Mesenchymal stem cell (in vitro differentiated cells and primary cell): Measurements from ENCODE around the gene FBRSL1.

ENCODE experiments used
- DNase-seq: peaks from one replicate; pipeline ENCODE4 v3.0.0-alpha.2; 2013
- H2AFZ ChIP-seq: one replicate; pipeline ENCODE4 v1.6.1; 2013; ENCODE audit warnings: low read depth, mild to moderate bottlenecking, control low read depth, inconsistent platforms, low read length, moderate library complexity
- H2AK5ac ChIP-seq: 2 replicates; pipeline ENCODE4 v1.6.1; 2013; ENCODE audit warnings: low read length, moderate library complexity, mild to moderate bottlenecking, inconsistent platforms; ENCODE audit not compliant: severe bottlenecking
- H2BK120ac ChIP-seq: one replicate; pipeline ENCODE4 v1.6.1; 2013; ENCODE audit warnings: low read depth, mild to moderate bottlenecking, inconsistent platforms, low read length, moderate library complexity
- H2BK12ac ChIP-seq, 2 experiments: one replicate each; pipeline ENCODE4 v1.6.1; 2013; ENCODE audit warnings: inconsistent platforms in 2 of 2, low read length in 2 of 2, mild to moderate bottlenecking in 2 of 2, moderate library complexity in 2 of 2, control low read depth in 1 of 2
- H2BK15ac ChIP-seq: one replicate; pipeline ENCODE4 v1.6.1; 2013; ENCODE audit warnings: mild to moderate bottlenecking, low read depth, inconsistent platforms; ENCODE audit not compliant: poor library complexity, severe bottlenecking
- H2BK5ac ChIP-seq: 2 replicates; pipeline ENCODE4 v1.6.1; 2013; ENCODE audit warnings: low read depth, mild to moderate bottlenecking, low read length, control low read depth, inconsistent platforms; ENCODE audit not compliant: poor library complexity, severe bottlenecking
- H3K14ac ChIP-seq, 2 experiments: one replicate each; pipeline ENCODE4 v1.6.1; 2013; ENCODE audit warnings: inconsistent platforms in 2 of 2, low read length in 2 of 2, control low read depth in 1 of 2, mild to moderate bottlenecking in 1 of 2, moderate library complexity in 1 of 2
- H3K18ac ChIP-seq, 2 experiments: one replicate each; pipeline ENCODE4 v1.6.1; 2013; ENCODE audit warnings: inconsistent platforms in 2 of 2, low read length in 2 of 2, control low read depth in 1 of 2, low read depth in 1 of 2, mild to moderate bottlenecking in 1 of 2
- H3K23ac ChIP-seq, 2 experiments: one replicate each; pipeline ENCODE4 v1.6.1; 2013; ENCODE audit warnings: inconsistent platforms in 2 of 2, low read length in 2 of 2, mild to moderate bottlenecking in 2 of 2, moderate library complexity in 2 of 2, control low read depth in 1 of 2
- H3K27ac ChIP-seq: 2 replicates; pipeline ENCODE4 v1.5.1; 2013; ENCODE audit warnings: mild to moderate bottlenecking, moderate library complexity, low read length, control low read depth, inconsistent platforms; ENCODE audit not compliant: poor library complexity, severe bottlenecking
- H3K27me3 ChIP-seq, 2 experiments: 2 replicates each; pipeline versions ENCODE4 v1.6.1 to v1.7.0; 2013; ENCODE audit warnings: low read length in 2 of 2, mild to moderate bottlenecking in 2 of 2, moderate library complexity in 2 of 2, control low read depth in 1 of 2, inconsistent platforms in 1 of 2; ENCODE audit not compliant: control insufficient read depth in 1 of 2, insufficient read depth in 1 of 2
- H3K36me3 ChIP-seq, 2 experiments: 2 replicates each; pipeline versions ENCODE4 v1.6.1 to v1.7.0; 2013; ENCODE audit warnings: low read length in 2 of 2, control low read depth in 1 of 2, inconsistent platforms in 1 of 2, low read depth in 1 of 2, mild to moderate bottlenecking in 1 of 2; ENCODE audit not compliant: insufficient read depth in 2 of 2, control insufficient read depth in 1 of 2
- H3K4ac ChIP-seq, 2 experiments: one replicate each; pipeline ENCODE4 v1.6.1; 2013; ENCODE audit warnings: inconsistent platforms in 2 of 2, low read length in 2 of 2, mild to moderate bottlenecking in 2 of 2, moderate library complexity in 2 of 2, control low read depth in 1 of 2, low read depth in 1 of 2
- H3K4me1 ChIP-seq: 2 replicates; pipeline ENCODE4 v1.6.1; 2013; ENCODE audit warnings: low read depth, low read length, control low read depth; ENCODE audit not compliant: control insufficient read depth, insufficient read depth
- H3K4me2 ChIP-seq: 2 replicates; pipeline ENCODE4 v1.6.1; 2013; ENCODE audit warnings: low read length, mild to moderate bottlenecking, inconsistent platforms; ENCODE audit not compliant: poor library complexity, severe bottlenecking
- H3K4me3 ChIP-seq, 2 experiments: 2 replicates each; pipeline versions ENCODE4 v1.5.1 to v1.7.0; 2013; ENCODE audit warnings: low read length in 2 of 2, mild to moderate bottlenecking in 2 of 2, control low read depth in 1 of 2, low read depth in 1 of 2; ENCODE audit not compliant: insufficient read depth in 1 of 2
- H3K79me1 ChIP-seq: replicated peaks from 2 replicates; pipeline ENCODE4 v1.6.1; 2013; ENCODE audit warnings: mild to moderate bottlenecking, control low read depth, low read length, inconsistent platforms; ENCODE audit not compliant: poor library complexity, severe bottlenecking
- H3K9ac ChIP-seq: 2 replicates; pipeline ENCODE4 v1.7.0; 2013; ENCODE audit warnings: mild to moderate bottlenecking, low read length, moderate library complexity
- H3K9me3 ChIP-seq: 2 replicates; pipeline ENCODE4 v1.7.0; 2013; ENCODE audit warnings: mild to moderate bottlenecking, low read length; ENCODE audit not compliant: control insufficient read depth
- H4K8ac ChIP-seq: one replicate; pipeline ENCODE4 v1.6.1; 2013; ENCODE audit warnings: inconsistent platforms, mild to moderate bottlenecking, low read length, moderate library complexity
- H4K91ac ChIP-seq: one replicate; pipeline ENCODE4 v1.6.1; 2013; ENCODE audit warnings: mild to moderate bottlenecking, low read length, inconsistent platforms
- WGBS: methylation state at CpG from one replicate; pipeline ENCODE4 v1.1.7; 2013; ENCODE audit warnings: mixed read lengths; 5-methylcytosine and 5-hydroxymethylcytosine counted together

Gene FBRSL1

GRCh38 chr12:132492951-132493350, 3.0 kb downstream of the FBRSL1 start:
- Histone ChIP-seq H3K23ac (no peak overlapping the region), H3K4me1 (peaks cover 64% of the 10 kb centered on the region), H3K4me2 (peak overlapping the region; percentile 8), H2AFZ (no peak overlapping the region), H2BK5ac (no peak overlapping the region), H3K14ac (no peak overlapping the region), H3K79me1 (peaks cover 21% of the 10 kb centered on the region), H3K9me3 (no peaks in the 10 kb centered on the region), H2BK15ac (no peak overlapping the region), H3K18ac (no peak overlapping the region), H3K4ac (no peak overlapping the region), H2AK5ac (no peak overlapping the region), H2BK120ac (no peak overlapping the region), H3K36me3 (peaks cover 0 to 28% of the 10 kb centered on the region in 2 experiments), H4K8ac (no peak overlapping the region), H3K9ac (no peak overlapping the region), H3K4me3 (no peak overlapping the region), H2BK12ac (no peak overlapping the region), H3K27ac (no peak overlapping the region), H4K91ac (no peak overlapping the region), H3K27me3 (no peaks in the 10 kb centered on the region)
- WGBS = 95% methylated on average over 12 of the region's 12 CpGs
- no peak for DNase-seq

DNA sequence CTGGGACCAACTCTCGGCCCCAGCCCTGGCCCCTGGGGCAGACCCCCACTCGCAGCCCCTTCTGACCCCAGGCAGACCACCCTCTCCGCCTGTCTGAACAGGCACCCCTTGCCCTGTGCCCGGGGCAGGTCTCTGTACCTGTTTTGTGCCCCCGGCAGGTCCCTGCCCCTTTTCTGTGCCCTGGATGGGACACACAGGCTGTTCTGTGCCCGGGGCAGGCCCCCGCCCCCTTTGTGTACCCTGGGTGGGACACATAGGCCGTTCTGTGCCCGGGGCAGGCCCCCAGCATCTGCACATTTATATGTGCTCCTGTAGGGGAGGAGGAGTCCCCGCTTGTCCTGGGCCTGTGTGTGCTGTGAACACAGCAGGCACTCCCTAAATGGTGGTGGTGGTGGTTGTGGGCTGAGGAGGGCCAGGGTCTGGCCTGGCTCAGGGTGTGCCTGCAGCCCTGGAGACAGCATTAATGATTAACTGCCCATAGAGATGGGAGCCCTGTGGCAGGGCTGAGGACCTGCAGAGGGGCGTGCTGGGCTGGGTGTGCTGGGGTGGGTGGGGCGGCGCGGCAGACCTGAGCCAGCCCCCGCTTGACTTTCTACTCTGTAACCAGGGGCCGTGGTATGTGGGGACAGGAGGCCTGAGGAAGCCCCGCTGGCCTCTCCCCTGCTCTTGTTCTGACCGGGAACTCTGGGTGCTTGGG, 3.7 kb downstream of the FBRSL1 start:
- H4K8ac ChIP-seq = no peak overlapping the region
- DNase-seq = no peak
- H2BK120ac ChIP-seq = no peak overlapping the region
- peaks cover 63% of the 10 kb centered on the region for H3K4me1 ChIP-seq
- WGBS = 93% methylated on average over 18 of the region's 18 CpGs
- H2BK12ac ChIP-seq = no peak overlapping the region
- peaks cover 0 to 28% of the 10 kb centered on the region in 2 experiments for H3K36me3 ChIP-seq
- no peak overlapping the region for H4K91ac ChIP-seq
- H3K79me1 ChIP-seq = peaks cover 26% of the 10 kb centered on the region
- peak overlapping the region in 1 of 2 experiments; percentile 32 for H3K23ac ChIP-seq
- no peak overlapping the region for H3K14ac ChIP-seq
- H2BK15ac ChIP-seq = no peak overlapping the region
- no peak overlapping the region for H3K9ac ChIP-seq
- no peak overlapping the region for H3K27ac ChIP-seq
- peak overlapping the region; percentile 45 for H3K4me2 ChIP-seq
- H3K9me3 ChIP-seq = no peaks in the 10 kb centered on the region
- H3K27me3 ChIP-seq = no peaks in the 10 kb centered on the region
- H2BK5ac ChIP-seq = no peak overlapping the region
- no peak overlapping the region for H2AK5ac ChIP-seq
- no peak overlapping the region for H3K18ac ChIP-seq
- H3K4ac ChIP-seq = no peak overlapping the region
- no peak overlapping the region for H3K4me3 ChIP-seq
- no peak overlapping the region for H2AFZ ChIP-seq

- Histone ChIP-seq H2AK5ac (no peak overlapping the region), H2BK5ac (no peak overlapping the region), H3K9me3 (no peaks in the 10 kb centered on the region), H3K4ac (no peak overlapping the region), H2BK120ac (no peak overlapping the region), H3K27me3 (no peaks in the 10 kb centered on the region), H3K14ac (no peak overlapping the region), H4K8ac (no peak overlapping the region), H3K18ac (no peak overlapping the region), H3K4me2 (no peak overlapping the region), H2BK12ac (no peak overlapping the region), H3K36me3 (peaks cover 0 to 28% of the 10 kb centered on the region in 2 experiments), H3K27ac (no peak overlapping the region), H3K4me3 (no peak overlapping the region), H2AFZ (no peak overlapping the region), H3K79me1 (peaks cover 33% of the 10 kb centered on the region), H4K91ac (no peak overlapping the region), H3K9ac (no peak overlapping the region), H2BK15ac (no peak overlapping the region), H3K23ac (no peak overlapping the region), H3K4me1 (peaks cover 58% of the 10 kb centered on the region)
- no peak for DNase-seq
- WGBS = 91% methylated on average over 25 of the region's 25 CpGs
Observed at GRCh38 chr12:132494294-132495164, 4.6 kb downstream of the FBRSL1 start.

DNA sequence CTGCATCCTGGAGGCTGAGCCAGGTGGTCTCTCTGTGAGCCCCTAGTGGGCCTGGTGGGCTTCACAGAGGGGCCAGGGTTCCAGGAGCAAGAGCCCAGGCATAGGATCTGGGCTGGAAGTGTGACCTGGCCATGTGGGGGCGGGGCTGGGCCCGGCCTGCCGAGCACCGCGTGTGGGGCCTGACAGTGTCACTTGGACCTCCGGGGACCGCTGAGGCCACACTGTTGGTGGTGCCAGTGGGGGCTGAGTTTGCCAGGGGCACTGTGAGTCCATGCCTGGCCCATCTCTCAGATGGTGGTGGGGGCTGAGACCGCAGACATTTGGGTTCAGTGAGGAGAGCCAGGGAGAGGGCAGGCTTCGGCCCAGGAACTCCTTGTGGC, 5.2 kb downstream of the FBRSL1 start:
- no peak overlapping the region for H4K91ac ChIP-seq
- no peak overlapping the region for H4K8ac ChIP-seq
- no peak overlapping the region for H2BK12ac ChIP-seq
- no peaks in the 10 kb centered on the region for H3K27me3 ChIP-seq
- H2BK5ac ChIP-seq = no peak overlapping the region
- H3K27ac ChIP-seq = no peak overlapping the region
- no peak overlapping the region for H2AFZ ChIP-seq
- no peak for DNase-seq
- H3K36me3 ChIP-seq = peaks cover 0 to 28% of the 10 kb centered on the region in 2 experiments
- H3K79me1 ChIP-seq = peaks cover 35% of the 10 kb centered on the region
- H3K4me2 ChIP-seq = no peak overlapping the region
- no peak overlapping the region for H3K9ac ChIP-seq
- H3K23ac ChIP-seq = no peak overlapping the region
- H3K9me3 ChIP-seq = no peaks in the 10 kb centered on the region
- H3K4ac ChIP-seq = no peak overlapping the region
- no peak overlapping the region for H3K4me3 ChIP-seq
- H3K18ac ChIP-seq = no peak overlapping the region
- no peak overlapping the region for H2AK5ac ChIP-seq
- no peak overlapping the region for H2BK120ac ChIP-seq
- no peak overlapping the region for H3K14ac ChIP-seq
- 93% methylated on average over 9 of the region's 9 CpGs for WGBS
- H2BK15ac ChIP-seq = no peak overlapping the region
- H3K4me1 ChIP-seq = peaks cover 60% of the 10 kb centered on the region
